PC-9 (cell line): ENCODE measurements around the gene RCAN1. TPM values are rescaled to one million over a fixed set of nuclear protein-coding genes. Genes with fewer than 3 reads are reported as not detected.
"Not testable (repeated sequence)": the region's sequence is repeated elsewhere in the genome, so short reads cannot be mapped to it uniquely, and the experiment has no call there.

Experiments
- BruUV-seq: library from RNA; stranded (reverse); fragments of 400-500 nt; replicated peaks from 2 replicates; lab custom pipeline; 2021; lab: Mats Ljungman, UMichigan
- CTCF ChIA-PET: fragments of 300-600 bp; sonication (Branson Sonifier 250); formaldehyde crosslinking; loops from one replicate; lab custom pipeline; 2022; ENCODE audit warnings: antibody characterized with exemption; lab: Charles Lee
- POLR2A ChIA-PET: fragments of 300-600 bp; sonication (Branson Sonifier 250); formaldehyde crosslinking; loops from one replicate; lab custom pipeline; 2022; ENCODE audit warnings: antibody characterized with exemption; ENCODE audit not compliant: unreplicated experiment; lab: Charles Lee
- DNase-seq, 2 experiments: peaks; one replicate each; pipeline versions ENCODE4 v3.0.0 to v3.0.0-alpha.2; 2015 to 2022; ENCODE audit warnings: mixed read lengths in 1 of 2
- H2AFZ ChIP-seq: fragments of 200-600 bp; sonication (generic); 2 replicates; pipeline ENCODE4 v1.8.1; 2017; ENCODE audit warnings: antibody characterized with exemption
- H3F3A ChIP-seq: fragments of 200-600 bp; sonication (generic); 2 replicates; pipeline ENCODE4 v1.8.1; 2017; ENCODE audit warnings: antibody characterized with exemption, mild to moderate bottlenecking, low read depth; ENCODE audit not compliant: insufficient read depth
- H3K27ac ChIP-seq: fragments of 200-600 bp; sonication (generic); 2 replicates; pipeline ENCODE4 v1.6.1; 2016; ENCODE audit warnings: mixed run types
- H3K27me3 ChIP-seq: fragments of 200-600 bp; sonication (generic); 2 replicates; pipeline ENCODE4 v1.6.1; 2016; ENCODE audit warnings: low read depth, mixed run types; ENCODE audit not compliant: insufficient read depth
- H3K36me3 ChIP-seq: fragments of 200-600 bp; sonication (generic); 2 replicates; pipeline ENCODE4 v1.6.1; 2016; ENCODE audit warnings: low read depth, mixed run types
- H3K4me1 ChIP-seq: fragments of 200-600 bp; sonication (generic); replicated peaks from 2 replicates; pipeline ENCODE4 v1.6.1; 2016; ENCODE audit warnings: mixed run types; ENCODE audit not compliant: insufficient read depth
- H3K4me2 ChIP-seq: fragments of 200-600 bp; sonication (generic); 2 replicates; pipeline ENCODE4 v1.6.1; 2017; ENCODE audit warnings: mixed run types
- H3K4me3 ChIP-seq: fragments of 200-600 bp; sonication (generic); 2 replicates; pipeline ENCODE4 v1.6.1; 2016; ENCODE audit warnings: mixed run types
- H3K79me2 ChIP-seq: fragments of 200-600 bp; sonication (generic); 2 replicates; pipeline ENCODE4 v1.6.1; 2017; ENCODE audit warnings: low read depth, mixed run types
- H3K9me2 ChIP-seq: fragments of 200-600 bp; sonication (generic); 2 replicates; pipeline ENCODE4 v1.8.1; 2017; ENCODE audit warnings: mild to moderate bottlenecking; ENCODE audit not compliant: insufficient read depth
- H3K9me3 ChIP-seq: fragments of 200-600 bp; sonication (generic); 2 replicates; pipeline ENCODE4 v1.8.1; 2016; ENCODE audit warnings: low read depth; ENCODE audit not compliant: insufficient read depth
- H4K20me1 ChIP-seq: fragments of 200-600 bp; sonication (generic); 2 replicates; pipeline ENCODE4 v1.8.1; 2017; ENCODE audit not compliant: insufficient read depth
- CTCF ChIP-seq: fragments of 200-600 bp; sonication (generic); conservative IDR thresholded peaks from 2 replicates; pipeline ENCODE4 v1.6.1; 2017; ENCODE audit warnings: mixed run types, antibody characterized with exemption, mild to moderate bottlenecking, moderate library complexity
- EZH2 ChIP-seq: fragments of 200-600 bp; sonication (generic); IDR thresholded peaks from 2 replicates; pipeline ENCODE4 v1.8.0; 2017; ENCODE audit warnings: antibody characterized with exemption, low read depth
- intact Hi-C: fragments of 100-400 bp; cut with micrococcal nuclease; formaldehyde crosslinking; loops from one replicate; pipeline ENCODE4 v1.10.0; 2022; ENCODE audit not compliant: unreplicated experiment
- total RNA-seq: library from RNA; stranded (reverse); gene quantifications from 2 replicates; pipeline ENCODE4 v1.2.3, GENCODE V29; 2021

Gene RCAN1
- total RNA-seq, 1 experiment from 2014 or later: 7.2 TPM

GRCh38 chr21:34498623-34499022 lies 116.3 kb downstream of the RCAN1 start:
- no peak for DNase-seq
- H2AFZ ChIP-seq: no peak overlapping the region
- BruUV-seq: no TSS peak
- H3K4me2 ChIP-seq: no peak overlapping the region
- CTCF ChIA-PET: no interaction called here
- no peaks in the 10 kb centered on the region for H3K9me2 ChIP-seq
- no peaks in the 10 kb centered on the region for H3K27me3 ChIP-seq
- POLR2A ChIA-PET: no interaction called here
- no peaks in the 10 kb centered on the region for H3K36me3 ChIP-seq
- no peak overlapping the region for H3K27ac ChIP-seq
- no peak overlapping the region for H3K4me3 ChIP-seq
- peaks cover 12% of the 10 kb centered on the region; the same call in 1 of the 2 replicates for H3K4me1 ChIP-seq
- no peak for TF ChIP-seq CTCF
- TF ChIP-seq EZH2: no peak
- H4K20me1 ChIP-seq: no peaks in the 10 kb centered on the region
- no peaks in the 10 kb centered on the region for H3F3A ChIP-seq
- no peaks in the 10 kb centered on the region for H3K79me2 ChIP-seq
- peaks cover 5% of the 10 kb centered on the region; the same call in 1 of the 2 replicates for H3K9me3 ChIP-seq
- intact Hi-C loops: no loop called here

- H3K4me2 ChIP-seq, CTCF ChIA-PET, BruUV-seq, POLR2A ChIA-PET, intact Hi-C loops, H3K36me3 ChIP-seq, H3K4me1 ChIP-seq, H4K20me1 ChIP-seq, DNase-seq, H3K27ac ChIP-seq, H2AFZ ChIP-seq, H3K4me3 ChIP-seq, H3K27me3 ChIP-seq, H3K9me3 ChIP-seq, H3K79me2 ChIP-seq, H3K9me2 ChIP-seq, H3F3A ChIP-seq: not testable (repeated sequence)
Measured at GRCh38 chr21:34483854-34484253, 131.1 kb downstream of the RCAN1 start.

- H3F3A ChIP-seq, POLR2A ChIA-PET, H3K4me2 ChIP-seq, BruUV-seq, intact Hi-C loops, H3K4me1 ChIP-seq, H2AFZ ChIP-seq, H3K4me3 ChIP-seq, H3K27me3 ChIP-seq, H4K20me1 ChIP-seq, H3K79me2 ChIP-seq, H3K9me2 ChIP-seq, H3K9me3 ChIP-seq, H3K36me3 ChIP-seq, CTCF ChIA-PET, H3K27ac ChIP-seq, DNase-seq: not testable (repeated sequence)
Measured at GRCh38 chr21:34483435-34483834, 131.5 kb downstream of the RCAN1 start.

GRCh38 chr21:34467333-34467732 lies 147.6 kb downstream of the RCAN1 start:
- H3K4me2 ChIP-seq, H4K20me1 ChIP-seq, H3K27me3 ChIP-seq, H3K79me2 ChIP-seq, H3K27ac ChIP-seq, H3K4me3 ChIP-seq, H3K4me1 ChIP-seq, H3K9me2 ChIP-seq, DNase-seq, H3K36me3 ChIP-seq, H2AFZ ChIP-seq, BruUV-seq, H3F3A ChIP-seq, intact Hi-C loops, H3K9me3 ChIP-seq, POLR2A ChIA-PET, CTCF ChIA-PET: not testable (repeated sequence)

Other genes starting within 250 kb of the RCAN1 start
- 3.1 and 18.1 TPM in 2 replicates for gene SMIM11, start 239.6 kb downstream of the RCAN1 start, total RNA-seq
- gene SMIM34, start 191.2 kb downstream of the RCAN1 start, total RNA-seq: not detected in 2 replicates
- gene KCNE1, start 102.9 kb downstream of the RCAN1 start, total RNA-seq: 0.31 and 0.45 TPM in 2 replicates
- not detected in 2 replicates for gene CLIC6, start 53.9 kb upstream of the RCAN1 start, total RNA-seq